K562 (cell line): Measurements from ENCODE around the gene SCNN1A. TPM values are rescaled to one million over a fixed set of nuclear protein-coding genes. Genes with fewer than 3 reads are reported as not detected.

Source experiments
- ATAC-seq: fragments of 200-7000 bp; cut with Tn5 transposase; 3 replicates; pipeline ENCODE4 v1.9.1; 2020; ENCODE audit warnings: moderate library complexity
- BruUV-seq: library from RNA; stranded (reverse); fragments of 400-500 nt; replicated peaks from 2 replicates; lab custom pipeline; 2021; lab: Mats Ljungman, UMichigan
- CTCF ChIA-PET: fragments of 300-600 bp; formaldehyde crosslinking; extraction: SDS; loops from one replicate; lab custom pipeline; 2021; ENCODE audit warnings: low intra/inter-chr PET ratio; lab: Yijun Ruan, JAX
- POLR2A ChIA-PET: fragments of 300-600, 350-650 bp; sonication (Branson Sonifier 250); formaldehyde crosslinking; extraction: SDS; loops from one replicate; lab custom pipeline; 2021; ENCODE audit warnings: antibody characterized with exemption, inconsistent platforms; lab: Yijun Ruan, JAX
- DNase-seq, 4 experiments: peaks; one replicate each; pipeline versions ENCODE4 v3.0.0 to v3.0.0-alpha.2; 2011 to 2018; ENCODE audit warnings: low spot score in 3 of 4, mixed read lengths in 3 of 4; ENCODE audit errors: extremely low read depth in 1 of 4
- FAIRE-seq: peaks from 2 replicates; lab custom pipeline; 2011; peaks lifted over from hg19 to GRCh38; lab: Jason Lieb, UNC
- H2AFZ ChIP-seq: 2 replicates; pipeline ENCODE4 v1.6.0; 2011; ENCODE audit warnings: low read depth, low read length, control low read depth, inconsistent platforms
- H3K27ac ChIP-seq: fragments of 200-600 bp; 3 replicates; pipeline ENCODE4 v1.8.0; 2011; ENCODE audit warnings: low read depth, mild to moderate bottlenecking, control low read depth, inconsistent platforms, low read length, moderate library complexity, mixed read lengths; ENCODE audit errors: extremely low read depth
- H3K27me3 ChIP-seq, 2 experiments: fragments of 300-600 bp in 1 of 2; 2 replicates in 1 of 2; 3 replicates in 1 of 2; pipeline versions ENCODE4 v1.6.0 to v1.8.0; 2011; ENCODE audit warnings: inconsistent platforms in 2 of 2, low read length in 2 of 2, mild to moderate bottlenecking in 1 of 2, mixed read lengths in 1 of 2, moderate library complexity in 1 of 2; ENCODE audit not compliant: control insufficient read depth in 2 of 2, insufficient read depth in 2 of 2
- H3K36me3 ChIP-seq: fragments of 300-600 bp; 3 replicates; pipeline ENCODE4 v1.8.0; 2011; ENCODE audit warnings: mild to moderate bottlenecking, low read length, inconsistent platforms; ENCODE audit not compliant: control insufficient read depth, insufficient read depth
- H3K4me1 ChIP-seq, 2 experiments: fragments of 200-600 bp in 1 of 2; replicated peaks in 1 of 2; 2 replicates in 1 of 2; 3 replicates in 1 of 2; pipeline versions ENCODE4 v1.5.1 to v1.8.0; 2011; ENCODE audit warnings: inconsistent platforms in 2 of 2, low read length in 2 of 2, mild to moderate bottlenecking in 1 of 2, mixed read lengths in 1 of 2, moderate library complexity in 1 of 2; ENCODE audit not compliant: control insufficient read depth in 2 of 2, insufficient read depth in 2 of 2
- H3K4me2 ChIP-seq: 2 replicates; pipeline ENCODE4 v1.6.1; 2011; ENCODE audit warnings: low read length, control low read depth, inconsistent platforms, mixed read lengths; ENCODE audit not compliant: insufficient read depth
- H3K4me3 ChIP-seq: fragments of 200-600 bp; sonication (generic), shearing (Covaris generic); 2 replicates; pipeline ENCODE4 v1.5.1; 2016; ENCODE audit warnings: control low read depth, inconsistent platforms
- H3K79me2 ChIP-seq: fragments of 200-600 bp; 3 replicates; pipeline ENCODE4 v1.8.0; 2011; ENCODE audit warnings: low read length, inconsistent platforms; ENCODE audit not compliant: control insufficient read depth, insufficient read depth
- H3K9ac ChIP-seq, 2 experiments: 2 replicates each; pipeline versions ENCODE4 v1.6.0 to v1.6.1; 2011; ENCODE audit warnings: low read depth in 2 of 2, low read length in 2 of 2, control low read depth in 1 of 2, inconsistent platforms in 1 of 2, mild to moderate bottlenecking in 1 of 2, mixed read lengths in 1 of 2; ENCODE audit not compliant: insufficient read depth in 1 of 2
- H3K9me1 ChIP-seq: one replicate; pipeline ENCODE4 v1.6.0; 2011; ENCODE audit warnings: inconsistent platforms, mild to moderate bottlenecking, low read length, moderate library complexity; ENCODE audit not compliant: control insufficient read depth, insufficient read depth
- H3K9me3 ChIP-seq: replicated peaks from 2 replicates; pipeline ENCODE4 v1.5.1; 2011; ENCODE audit warnings: low read depth, low read length, inconsistent platforms; ENCODE audit not compliant: control insufficient read depth, insufficient read depth
- H4K20me1 ChIP-seq: replicated peaks from 2 replicates; pipeline ENCODE4 v1.6.1; 2011; ENCODE audit warnings: low read length, inconsistent platforms, mixed read lengths; ENCODE audit not compliant: control insufficient read depth, insufficient read depth
- COPS2 ChIP-seq: fragments of 450-650 bp; conservative IDR thresholded peaks from 2 replicates; pipeline ENCODE4 v1.6.1; 2016; ENCODE audit warnings: mild to moderate bottlenecking, moderate library complexity
- CREB1 ChIP-seq, 2 experiments: sonication (generic) in 1 of 2; formaldehyde crosslinking in 1 of 2; IDR thresholded peaks; 2 replicates each; pipeline versions ENCODE4 v1.6.1 to v1.8.0; 2012 to 2022; ENCODE audit warnings: inconsistent platforms in 1 of 2, mild to moderate bottlenecking in 1 of 2, missing genetic modification reagents in 1 of 2, moderate library complexity in 1 of 2
- GABPA ChIP-seq: fragments of 200-800 bp; sonication (Bioruptor generic); conservative IDR thresholded peaks from 2 replicates; pipeline ENCODE4 v1.6.1; 2016; ENCODE audit warnings: low read depth, missing genetic modification characterization, missing compliant biosample characterization
- HIVEP1 ChIP-seq: fragments of 250-450 bp; sonication (Bioruptor Pico); IDR thresholded peaks from 2 replicates; pipeline ENCODE4 v1.4.0; 2020; ENCODE audit warnings: mild to moderate bottlenecking
- NFIX ChIP-seq: fragments of 250-450 bp; sonication (Bioruptor Pico); IDR thresholded peaks from 2 replicates; pipeline ENCODE4 v1.4.0; 2020; ENCODE audit warnings: low read depth, mild to moderate bottlenecking, moderate library complexity
- NR3C1 ChIP-seq: sonication (generic); formaldehyde crosslinking; IDR thresholded peaks from 2 replicates; pipeline ENCODE4 v1.8.1; 2022; ENCODE audit warnings: missing genetic modification reagents
- PML ChIP-seq: IDR thresholded peaks from 2 replicates; pipeline ENCODE4 v1.6.1; 2012; ENCODE audit warnings: low read length, inconsistent platforms
- TEAD4 ChIP-seq, 2 experiments: sonication (generic) in 1 of 2; formaldehyde crosslinking in 1 of 2; IDR thresholded peaks; 2 replicates each; pipeline versions ENCODE4 v1.6.1 to v1.8.0; 2012 to 2022; ENCODE audit warnings: borderline replicate concordance in 1 of 2, inconsistent platforms in 1 of 2, low read length in 1 of 2, mild to moderate bottlenecking in 1 of 2, missing genetic modification reagents in 1 of 2
- TRIM24 ChIP-seq, 2 experiments: fragments of 450-650 bp; IDR thresholded peaks; 2 replicates each; pipeline ENCODE4 v1.6.1; 2016
- U2AF2 ChIP-seq: fragments of 200-400 bp; formaldehyde crosslinking; optimal IDR thresholded peaks from 2 replicates; pipeline ENCODE3; 2017; ENCODE audit warnings: low read depth, mild to moderate bottlenecking, low read length
- ZBED1 ChIP-seq: IDR thresholded peaks from 2 replicates; pipeline ENCODE4 v1.6.1; 2014
- ZNF707 ChIP-seq: fragments of 250-450 bp; sonication (Bioruptor Pico); conservative IDR thresholded peaks from 2 replicates; pipeline ENCODE4 v1.8.0; 2022; ENCODE audit warnings: inconsistent platforms, mild to moderate bottlenecking, moderate library complexity
- WGBS: fragments of 100-300 bp; shearing (Covaris generic); methylation state at CpG from one replicate; pipeline ENCODE4 v1.1.6; 2016; ENCODE audit warnings: low coverage, mixed read lengths; ENCODE audit not compliant: insufficient coverage; ENCODE audit errors: missing lambda C conversion rate; 5-methylcytosine and 5-hydroxymethylcytosine counted together
- in situ Hi-C: fragments of 300-500 bp; cut with MboI; formaldehyde crosslinking; loops from 4 replicates; pipeline ENCODE4 v1.15.0; 2018; ENCODE audit warnings: inconsistent platforms, mixed read lengths
- intact Hi-C: fragments of 100-400 bp; cut with micrococcal nuclease; formaldehyde crosslinking; loops from 2 replicates; pipeline ENCODE4 v1.14.2; 2022
- polyA plus RNA-seq, 8 experiments: library from polyadenylated mRNA; depleted of rRNA in 4 of 8; stranded (reverse) in 5 of 8; unstranded in 3 of 8; fragments of >200 nt; fragmentation: Nextera tagmentation in 2 of 8; fragmentation: Illumina TruSeq in 1 of 8; extraction: Ambion mirVana in 2 of 8; extraction: Trizol in 1 of 8; gene quantifications; 2 replicates each; pipeline versions ENCODE4 v1.2.1 to v1.2.3, GENCODE V29; 2011 to 2014; ENCODE audit warnings: inconsistent platforms in 1 of 8, missing spikeins in 1 of 8
- total RNA-seq, 7 experiments: library from RNA; depleted of rRNA in 6 of 7; stranded (reverse); fragments of >200 nt in 6 of 7; fragmentation: Illumina TruSeq in 2 of 7; extraction: Trizol in 2 of 7; gene quantifications; 2 replicates each; pipeline versions ENCODE4 v1.2.1 to v1.2.3, GENCODE V29; 2011 to 2021; ENCODE audit warnings: low replicate concordance in 1 of 7
- TF ChIP-seq, protein P1 (sequence below): fragments of 450-650 bp; IDR thresholded peaks from 2 replicates; pipeline ENCODE4 v1.6.1; 2016; ENCODE audit warnings: mild to moderate bottlenecking
- TF ChIP-seq, protein P2 (sequence below): IDR thresholded peaks from 2 replicates; pipeline ENCODE4 v1.6.1; 2011; ENCODE audit not compliant: insufficient read length; ENCODE audit errors: extremely low read depth
- TF ChIP-seq, protein P3 (sequence below), 3 experiments: IDR thresholded peaks in 2 of 3; conservative IDR thresholded peaks in 1 of 3; 2 replicates each; pipeline ENCODE4 v1.5.1; 2011 to 2012; ENCODE audit warnings: low read length in 3 of 3, mild to moderate bottlenecking in 3 of 3, control low read depth in 2 of 3, improper control_type of control experiment in 1 of 3, inconsistent platforms in 1 of 3, low read depth in 1 of 3, mixed read lengths in 1 of 3, moderate library complexity in 1 of 3; ENCODE audit not compliant: insufficient read depth in 2 of 3
- TF ChIP-seq, protein P4 (sequence below): fragments of 250-450 bp; sonication (Bioruptor Pico); IDR thresholded peaks from 2 replicates; pipeline ENCODE4 v1.9.0; 2021; ENCODE audit warnings: mild to moderate bottlenecking
- TF ChIP-seq, protein P5 (sequence below): sonication (generic); IDR thresholded peaks from 2 replicates; pipeline ENCODE4 v1.6.1; 2016

SCNN1A gene
- total and polyA plus RNA-seq, 9 of the 15 experiments (the other 6 are each of a cell fraction or from before 2014, with no cell fraction given): 0.15 to 0.49 (median 0.32) TPM; not detected in 5

DNA sequence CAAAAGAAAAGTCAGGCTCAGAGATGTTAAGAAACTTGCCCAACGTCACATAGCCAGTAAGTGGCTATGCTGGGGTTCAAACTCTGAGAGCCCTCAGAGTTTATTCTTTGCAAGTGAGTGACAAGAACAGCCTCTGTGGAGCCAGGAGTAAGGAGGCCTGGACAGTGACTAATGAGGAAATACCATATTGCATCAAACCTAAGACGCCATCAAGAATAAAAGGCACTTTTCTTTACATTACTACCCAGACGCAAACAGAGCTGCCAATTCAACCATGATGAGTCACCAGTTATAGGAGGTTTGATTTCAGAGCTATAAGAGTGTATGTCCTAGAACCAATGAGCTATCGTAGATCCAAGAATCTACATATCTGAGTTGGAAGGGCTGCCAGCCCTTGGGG, 42.9 kb downstream of the SCNN1A start:
- no peak overlapping the region for H2AFZ ChIP-seq
- no peak overlapping the region for H3K27ac ChIP-seq
- no peaks in the 10 kb centered on the region for H4K20me1 ChIP-seq
- no peak overlapping the region for H3K9ac ChIP-seq
- FAIRE-seq (no peak), ATAC-seq (no peak), DNase-seq (no peak)
- H3K4me3 ChIP-seq: no peak overlapping the region
- in situ Hi-C loops (no loop called here), intact Hi-C loops (no loop called here)
- H3K4me1 ChIP-seq: peaks cover 23 to 26% of the 10 kb centered on the region in 2 experiments
- peaks cover 26% of the 10 kb centered on the region for H3K79me2 ChIP-seq
- ChIA-PET POLR2A (interaction anchor here (0.6 kb wide), 2 partner anchors 10 to 199 kb away, joined by 3 to 4 read pairs; partner anchors contain the start of gene TNFRSF1A), CTCF (no interaction called here)
- no peaks in the 10 kb centered on the region for H3K27me3 ChIP-seq
- H3K4me2 ChIP-seq: no peak overlapping the region
- H3K9me1 ChIP-seq: no peaks in the 10 kb centered on the region
- no peaks in the 10 kb centered on the region for H3K9me3 ChIP-seq
- peaks cover 66% of the 10 kb centered on the region; the same call in 2 of the 3 replicates for H3K36me3 ChIP-seq
- WGBS: 82% methylated on average over 4 of the region's 4 CpGs
- BruUV-seq: no TSS peak
- TF ChIP-seq ZNF707 (CRISPR knock-in tag): no peak
- TF ChIP-seq, protein P1, sequence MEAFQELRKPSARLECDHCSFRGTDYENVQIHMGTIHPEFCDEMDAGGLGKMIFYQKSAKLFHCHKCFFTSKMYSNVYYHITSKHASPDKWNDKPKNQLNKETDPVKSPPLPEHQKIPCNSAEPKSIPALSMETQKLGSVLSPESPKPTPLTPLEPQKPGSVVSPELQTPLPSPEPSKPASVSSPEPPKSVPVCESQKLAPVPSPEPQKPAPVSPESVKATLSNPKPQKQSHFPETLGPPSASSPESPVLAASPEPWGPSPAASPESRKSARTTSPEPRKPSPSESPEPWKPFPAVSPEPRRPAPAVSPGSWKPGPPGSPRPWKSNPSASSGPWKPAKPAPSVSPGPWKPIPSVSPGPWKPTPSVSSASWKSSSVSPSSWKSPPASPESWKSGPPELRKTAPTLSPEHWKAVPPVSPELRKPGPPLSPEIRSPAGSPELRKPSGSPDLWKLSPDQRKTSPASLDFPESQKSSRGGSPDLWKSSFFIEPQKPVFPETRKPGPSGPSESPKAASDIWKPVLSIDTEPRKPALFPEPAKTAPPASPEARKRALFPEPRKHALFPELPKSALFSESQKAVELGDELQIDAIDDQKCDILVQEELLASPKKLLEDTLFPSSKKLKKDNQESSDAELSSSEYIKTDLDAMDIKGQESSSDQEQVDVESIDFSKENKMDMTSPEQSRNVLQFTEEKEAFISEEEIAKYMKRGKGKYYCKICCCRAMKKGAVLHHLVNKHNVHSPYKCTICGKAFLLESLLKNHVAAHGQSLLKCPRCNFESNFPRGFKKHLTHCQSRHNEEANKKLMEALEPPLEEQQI: no peak
- no peak for TF ChIP-seq TEAD4 (IDR thresholded peaks at IDR 0.05; ENCODE audit: low read length)
- no peak for TF ChIP-seq TEAD4 (CRISPR knock-in tag; IDR thresholded peaks at IDR 0.05; ENCODE audit: borderline replicate concordance)
- TF ChIP-seq TRIM24 (IDR thresholded peaks at IDR 0.05): no peak
- no peak for TF ChIP-seq HIVEP1 (CRISPR knock-in tag)
- TF ChIP-seq ZBED1: no peak
- no peak for TF ChIP-seq CREB1 (IDR thresholded peaks at IDR 0.05)
- TF ChIP-seq CREB1 (CRISPR knock-in tag; IDR thresholded peaks at IDR 0.05): no peak
- no peak for TF ChIP-seq GABPA (tag)
- no peak for TF ChIP-seq NR3C1 (CRISPR knock-in tag)
- TF ChIP-seq, protein P2, sequence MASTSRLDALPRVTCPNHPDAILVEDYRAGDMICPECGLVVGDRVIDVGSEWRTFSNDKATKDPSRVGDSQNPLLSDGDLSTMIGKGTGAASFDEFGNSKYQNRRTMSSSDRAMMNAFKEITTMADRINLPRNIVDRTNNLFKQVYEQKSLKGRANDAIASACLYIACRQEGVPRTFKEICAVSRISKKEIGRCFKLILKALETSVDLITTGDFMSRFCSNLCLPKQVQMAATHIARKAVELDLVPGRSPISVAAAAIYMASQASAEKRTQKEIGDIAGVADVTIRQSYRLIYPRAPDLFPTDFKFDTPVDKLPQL: no peak
- no peak for TF ChIP-seq U2AF2
- no peak for TF ChIP-seq PML
- TF ChIP-seq, protein P3, sequence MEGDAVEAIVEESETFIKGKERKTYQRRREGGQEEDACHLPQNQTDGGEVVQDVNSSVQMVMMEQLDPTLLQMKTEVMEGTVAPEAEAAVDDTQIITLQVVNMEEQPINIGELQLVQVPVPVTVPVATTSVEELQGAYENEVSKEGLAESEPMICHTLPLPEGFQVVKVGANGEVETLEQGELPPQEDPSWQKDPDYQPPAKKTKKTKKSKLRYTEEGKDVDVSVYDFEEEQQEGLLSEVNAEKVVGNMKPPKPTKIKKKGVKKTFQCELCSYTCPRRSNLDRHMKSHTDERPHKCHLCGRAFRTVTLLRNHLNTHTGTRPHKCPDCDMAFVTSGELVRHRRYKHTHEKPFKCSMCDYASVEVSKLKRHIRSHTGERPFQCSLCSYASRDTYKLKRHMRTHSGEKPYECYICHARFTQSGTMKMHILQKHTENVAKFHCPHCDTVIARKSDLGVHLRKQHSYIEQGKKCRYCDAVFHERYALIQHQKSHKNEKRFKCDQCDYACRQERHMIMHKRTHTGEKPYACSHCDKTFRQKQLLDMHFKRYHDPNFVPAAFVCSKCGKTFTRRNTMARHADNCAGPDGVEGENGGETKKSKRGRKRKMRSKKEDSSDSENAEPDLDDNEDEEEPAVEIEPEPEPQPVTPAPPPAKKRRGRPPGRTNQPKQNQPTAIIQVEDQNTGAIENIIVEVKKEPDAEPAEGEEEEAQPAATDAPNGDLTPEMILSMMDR (IDR thresholded peaks at IDR 0.05 in 2 of 3, conservative IDR thresholded peaks at IDR 0.05 in 1 of 3; ENCODE audit: insufficient read depth in 2 of 3, low read depth in 1 of 3, low read length in 3 of 3): no peak
- TF ChIP-seq NFIX (CRISPR knock-in tag): no peak
- TF ChIP-seq, protein P4, sequence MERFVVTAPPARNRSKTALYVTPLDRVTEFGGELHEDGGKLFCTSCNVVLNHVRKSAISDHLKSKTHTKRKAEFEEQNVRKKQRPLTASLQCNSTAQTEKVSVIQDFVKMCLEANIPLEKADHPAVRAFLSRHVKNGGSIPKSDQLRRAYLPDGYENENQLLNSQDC: no peak
- TF ChIP-seq, protein P5, sequence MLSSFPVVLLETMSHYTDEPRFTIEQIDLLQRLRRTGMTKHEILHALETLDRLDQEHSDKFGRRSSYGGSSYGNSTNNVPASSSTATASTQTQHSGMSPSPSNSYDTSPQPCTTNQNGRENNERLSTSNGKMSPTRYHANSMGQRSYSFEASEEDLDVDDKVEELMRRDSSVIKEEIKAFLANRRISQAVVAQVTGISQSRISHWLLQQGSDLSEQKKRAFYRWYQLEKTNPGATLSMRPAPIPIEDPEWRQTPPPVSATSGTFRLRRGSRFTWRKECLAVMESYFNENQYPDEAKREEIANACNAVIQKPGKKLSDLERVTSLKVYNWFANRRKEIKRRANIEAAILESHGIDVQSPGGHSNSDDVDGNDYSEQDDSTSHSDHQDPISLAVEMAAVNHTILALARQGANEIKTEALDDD: no peak
- TF ChIP-seq COPS2: no peak
